Activated naive CD4-positive, alpha-beta T cell treated with anti-CD3 and anti-CD28 coated beads, Interleukin-2, amount 50 U/mL, for 16 hours (primary cell): ENCODE data around the gene GRM3.

Source experiments
- DNase-seq: peaks from one replicate; pipeline ENCODE4 v3.0.0-alpha.2; 2020

Gene GRM3

GRCh38 chr7:86790383-86790782 lies 146.7 kb downstream of the GRM3 start:
- no peak for DNase-seq

GRCh38 chr7:86792260-86792659 lies 148.6 kb downstream of the GRM3 start:
- DNase-seq = no peak

DNA sequence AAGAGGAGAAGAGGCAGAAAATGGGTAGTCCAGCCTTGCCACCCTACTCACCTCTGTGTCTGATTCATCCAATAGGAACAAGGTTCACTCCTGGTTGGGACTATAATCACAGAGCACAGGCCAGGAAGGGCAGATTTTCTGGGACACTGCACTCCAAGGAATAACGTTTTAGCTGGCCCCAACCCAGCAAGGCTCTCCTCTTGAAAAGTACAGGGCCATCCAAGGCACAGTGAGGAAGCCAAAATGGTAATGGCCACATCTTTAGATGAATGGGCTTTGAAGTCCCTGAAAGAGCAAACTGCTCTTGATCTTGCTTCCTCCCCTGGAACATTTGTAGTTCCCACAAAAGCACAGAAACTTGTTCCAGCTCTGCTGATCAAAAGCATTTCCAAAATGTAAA lies 149.4 kb downstream of the GRM3 start:
- no peak for DNase-seq

- no peak for DNase-seq
Measured at GRCh38 chr7:86814661-86815379, 171.1 kb downstream of the GRM3 start.

- no peak for DNase-seq
Measured at GRCh38 chr7:86815556-86815955, 171.8 kb downstream of the GRM3 start.

DNA sequence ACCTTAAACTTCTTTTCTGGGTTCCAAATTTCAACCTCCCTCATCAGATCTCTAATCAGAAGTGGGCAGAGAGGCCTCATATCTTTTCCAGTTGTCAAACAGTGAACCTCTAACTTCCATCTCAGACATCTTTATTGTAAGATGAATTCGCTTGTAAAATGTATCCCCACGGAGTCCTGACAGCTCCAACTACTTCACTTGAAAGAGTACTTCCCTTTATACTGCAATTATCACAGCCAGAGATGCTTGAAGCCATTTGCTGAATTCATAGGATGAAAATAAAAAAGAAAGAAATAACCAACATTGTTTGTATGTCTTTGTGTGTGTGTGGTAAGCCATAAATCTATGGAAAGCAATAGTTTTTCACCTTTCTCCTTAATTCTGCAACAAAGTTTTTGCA lies 175.2 kb downstream of the GRM3 start:
- DNase-seq = no peak

GRCh38 chr7:86823769-86824168 lies 180.1 kb downstream of the GRM3 start:
- no peak for DNase-seq

GRCh38 chr7:86825264-86825663 lies 181.6 kb downstream of the GRM3 start:
- no peak for DNase-seq

- DNase-seq = no peak
Measured at GRCh38 chr7:86826948-86827347, 183.2 kb downstream of the GRM3 start.

GRCh38 chr7:86833360-86833759 lies 189.7 kb downstream of the GRM3 start:
- DNase-seq = no peak

- no peak for DNase-seq
Measured at GRCh38 chr7:86837235-86837634, 193.5 kb downstream of the GRM3 start.

DNA sequence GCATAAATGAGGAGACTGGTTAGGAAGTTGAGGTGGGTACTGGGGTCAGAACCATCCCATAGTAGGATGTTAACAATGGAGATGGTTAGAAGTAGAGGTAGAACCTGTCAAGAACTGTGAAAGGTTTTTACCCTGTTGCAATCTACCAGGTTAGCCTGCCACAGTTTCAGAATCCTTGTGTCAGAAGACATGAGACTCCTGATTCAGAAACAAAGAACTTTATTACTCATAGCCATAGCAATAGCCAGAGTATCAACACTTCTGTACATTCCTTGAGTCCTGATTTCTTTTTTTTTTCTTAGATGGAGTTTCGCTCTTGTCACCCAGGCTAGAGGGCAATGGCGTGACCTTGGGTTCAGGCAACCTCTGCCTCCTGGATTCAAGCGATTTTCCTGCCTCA lies 200.9 kb downstream of the GRM3 start:
- DNase-seq = no peak

DNA sequence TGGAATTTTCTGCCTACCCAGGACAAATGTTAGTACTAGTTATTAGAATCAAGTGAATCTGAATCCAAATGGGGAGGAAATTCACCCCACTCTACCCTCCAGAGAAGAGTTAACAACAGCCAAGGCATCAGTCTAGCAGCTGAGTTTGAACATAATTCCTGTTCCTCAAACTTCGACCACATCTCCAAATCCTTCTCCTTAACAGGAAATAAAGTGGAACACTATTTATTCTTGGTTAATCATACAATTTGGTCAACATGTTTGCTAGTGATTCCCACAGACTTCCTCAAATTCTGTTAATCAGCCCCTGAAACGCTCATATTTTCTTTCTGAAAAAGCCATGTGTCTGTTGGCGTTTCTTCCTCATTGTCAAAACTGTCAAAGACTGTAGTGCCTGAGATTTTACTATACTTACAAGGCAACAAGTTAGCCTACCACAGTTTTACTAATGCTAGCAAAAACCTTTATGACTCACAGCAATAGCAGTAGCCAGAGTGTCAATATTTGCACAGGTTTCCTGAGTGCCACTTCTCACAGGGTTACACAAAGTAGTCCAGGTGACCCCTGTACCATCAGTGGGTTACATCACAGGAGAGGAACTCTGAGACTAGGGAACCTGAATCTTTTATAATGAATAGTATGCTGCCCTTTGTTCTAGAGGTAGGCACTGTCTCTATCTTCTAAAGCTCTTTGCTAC lies 202.9 kb downstream of the GRM3 start:
- DNase-seq = no peak

DNA sequence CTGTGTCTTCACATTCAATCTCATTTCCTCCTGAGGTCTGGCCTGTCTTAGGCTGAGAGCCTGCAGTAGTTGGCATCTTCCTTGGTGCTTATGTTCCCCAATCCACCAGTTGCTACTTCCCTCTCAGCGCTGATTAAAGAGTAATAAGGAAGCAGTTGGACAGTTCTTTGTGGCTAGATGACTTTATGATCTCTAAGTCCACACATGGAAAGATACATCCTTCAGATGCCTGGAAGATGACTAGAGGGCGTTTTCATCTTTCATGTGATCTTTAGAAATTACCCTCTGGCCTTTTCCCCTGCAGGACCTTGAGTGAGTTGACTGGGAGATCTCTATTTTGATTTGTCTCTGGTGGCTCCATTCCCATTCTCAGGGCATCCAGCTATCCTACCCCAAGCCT lies 204.5 kb downstream of the GRM3 start:
- DNase-seq = no peak

GRCh38 chr7:86851566-86851965 lies 207.9 kb downstream of the GRM3 start:
- DNase-seq = no peak

GRCh38 chr7:86863452-86863851 lies 219.7 kb downstream of the GRM3 start:
- DNase-seq = no peak

GRCh38 chr7:86867163-86867762 lies 223.6 kb downstream of the GRM3 start:
- no peak for DNase-seq

DNA sequence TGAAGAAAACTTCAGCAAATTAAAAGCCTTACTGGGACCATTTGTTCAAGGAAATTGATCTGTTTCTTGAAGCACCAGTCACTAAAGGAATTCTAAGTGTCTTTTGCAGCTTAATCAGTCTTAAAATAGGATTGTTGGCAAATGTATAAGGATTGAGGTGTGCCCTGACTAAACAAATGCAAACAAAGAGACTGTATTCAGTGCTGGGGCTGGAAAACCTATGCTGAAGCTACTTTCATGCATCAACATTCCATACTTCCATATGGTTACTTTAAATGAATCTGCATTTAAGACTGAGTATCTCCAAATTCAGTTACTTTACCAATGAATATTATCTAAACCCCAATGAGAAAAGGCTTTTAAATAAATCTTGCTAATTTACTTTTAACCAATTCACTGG lies 232.4 kb downstream of the GRM3 start:
- no peak for DNase-seq

DNA sequence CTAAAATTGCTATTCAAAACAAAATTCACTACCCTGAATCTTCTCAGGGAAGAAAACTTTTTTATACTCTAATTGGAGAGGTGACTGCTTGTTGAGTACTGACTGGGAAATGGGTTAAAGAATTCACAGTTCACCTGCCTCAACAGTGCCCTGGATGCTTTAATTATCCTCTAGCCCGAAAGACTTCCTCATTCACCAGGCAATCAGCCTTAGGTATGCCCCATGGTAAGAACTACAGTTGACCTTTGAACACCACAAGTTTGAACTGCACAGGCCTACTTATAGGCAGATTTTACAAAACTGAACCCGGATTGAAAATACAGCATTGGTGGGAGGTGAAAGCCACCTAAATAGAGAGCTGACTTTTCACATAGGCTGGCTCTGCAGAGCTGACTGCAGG lies 240.4 kb downstream of the GRM3 start:
- no peak for DNase-seq

GRCh38 chr7:86889501-86889900 lies 245.8 kb downstream of the GRM3 start:
- no peak for DNase-seq

- DNase-seq = no peak
Measured at GRCh38 chr7:86898171-86898570, 254.5 kb downstream of the GRM3 start.

GRCh38 chr7:86900886-86901285 lies 257.2 kb downstream of the GRM3 start:
- no peak for DNase-seq

DNA sequence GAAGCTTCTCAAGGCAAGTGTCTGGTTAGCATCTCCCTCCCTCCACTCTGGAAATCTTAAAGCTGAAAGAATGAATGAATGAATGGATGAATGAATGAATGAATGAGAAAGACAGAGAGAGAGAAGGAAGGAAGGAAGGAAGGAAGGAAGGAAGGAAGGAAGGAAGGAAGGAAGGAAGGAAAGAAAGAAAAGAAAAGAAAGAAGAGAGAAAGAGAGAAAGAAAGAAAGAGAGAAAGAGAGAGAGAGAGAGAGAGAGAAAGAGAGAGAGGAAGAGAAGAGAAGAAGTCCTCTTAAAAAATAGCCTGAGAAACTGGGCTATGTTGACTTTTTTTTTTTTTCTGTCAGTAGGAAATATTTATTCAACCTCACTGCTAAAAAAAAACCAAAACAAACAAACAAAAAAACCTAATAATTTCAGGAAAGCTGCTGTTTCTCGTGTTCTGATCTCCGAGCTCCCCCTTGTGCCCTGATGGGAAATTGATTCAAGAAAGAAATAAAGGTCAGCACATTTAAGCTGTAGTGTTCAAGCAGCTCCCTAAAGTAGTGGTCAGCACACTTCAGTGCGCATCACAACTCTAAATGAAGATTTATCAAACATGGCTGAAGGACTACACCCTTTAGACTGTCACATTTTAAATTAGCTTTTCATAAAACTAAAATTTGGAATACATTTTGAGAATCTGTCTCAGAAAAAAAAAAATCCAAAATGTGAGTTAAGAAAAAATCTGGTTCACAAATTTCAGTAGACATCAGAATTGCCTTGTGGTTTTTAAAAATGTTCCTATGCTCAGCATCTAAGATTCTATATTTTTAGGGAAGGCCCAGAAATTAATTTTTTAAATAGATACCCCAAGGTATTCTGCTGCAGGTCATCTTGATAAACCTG lies 261.5 kb downstream of the GRM3 start:
- DNase-seq = no peak
